ENCODE results near the gene DUT. TPM values are rescaled to one million over a fixed set of nuclear protein-coding genes. Genes with fewer than 3 reads are reported as not detected.

Gene DUT
- total RNA-seq, 1 donor from 2014 or later = 41.4 TPM

DNA sequence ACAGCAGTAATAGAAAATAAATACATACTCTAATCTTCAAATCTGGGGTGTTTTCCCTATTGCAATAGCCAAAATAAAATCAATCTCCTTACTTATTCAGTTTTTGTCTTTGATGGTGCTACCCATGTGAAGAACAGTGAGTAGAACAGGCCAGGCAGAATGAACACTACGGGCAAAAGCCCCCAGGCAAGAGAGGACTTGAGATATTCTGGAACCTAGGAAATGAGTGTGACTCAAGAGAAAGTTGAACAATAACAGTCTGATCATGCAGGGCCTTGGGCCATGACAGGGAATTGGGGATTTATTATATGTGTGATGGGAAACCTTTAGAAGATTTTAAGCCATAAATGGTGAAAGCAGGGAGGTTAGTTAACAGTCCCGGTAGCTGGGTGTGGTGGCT is 14.0 kb upstream of the DUT start:
- Mint-ChIP-seq H3K4me1 (ENCODE audit: low read depth, unreplicated experiment) (no peaks in the 10 kb centered on the region), H3K27ac (ENCODE audit: unreplicated experiment) (no peak overlapping the region), H3K9me3 (ENCODE audit: unreplicated experiment) (no peaks in the 10 kb centered on the region), H3K36me3 (ENCODE audit: low read depth, unreplicated experiment) (peaks cover 2% of the 10 kb centered on the region), H3K27me3 (ENCODE audit: low read depth, unreplicated experiment) (no peaks in the 10 kb centered on the region), H3K4me3 (ENCODE audit: unreplicated experiment) (no peak overlapping the region)
- no peak overlapping the region for H3K4me3 ChIP-seq (ENCODE audit: insufficient read depth, low read depth, low read length)
- H3K4me1 ChIP-seq (ENCODE audit: insufficient read depth, low read length) = no peaks in the 10 kb centered on the region
- H3K4me2 ChIP-seq (ENCODE audit: low read length) = no peak overlapping the region
- no peak overlapping the region for H3K27ac ChIP-seq (ENCODE audit: low read depth, low read length)
- no peaks in the 10 kb centered on the region for H3K9me3 ChIP-seq (ENCODE audit: insufficient read depth, low read depth, low read length)
- no peak overlapping the region for H3K9ac ChIP-seq (ENCODE audit: low read length)
- DNase-seq (ENCODE audit: low read depth) (no peak), FAIRE-seq (no peak)
- H4K20me1 ChIP-seq (ENCODE audit: insufficient read depth, low read length) = no peaks in the 10 kb centered on the region
- H3K79me2 ChIP-seq (ENCODE audit: insufficient read depth, low read length) = no peaks in the 10 kb centered on the region
- TF ChIP-seq, protein P1, sequence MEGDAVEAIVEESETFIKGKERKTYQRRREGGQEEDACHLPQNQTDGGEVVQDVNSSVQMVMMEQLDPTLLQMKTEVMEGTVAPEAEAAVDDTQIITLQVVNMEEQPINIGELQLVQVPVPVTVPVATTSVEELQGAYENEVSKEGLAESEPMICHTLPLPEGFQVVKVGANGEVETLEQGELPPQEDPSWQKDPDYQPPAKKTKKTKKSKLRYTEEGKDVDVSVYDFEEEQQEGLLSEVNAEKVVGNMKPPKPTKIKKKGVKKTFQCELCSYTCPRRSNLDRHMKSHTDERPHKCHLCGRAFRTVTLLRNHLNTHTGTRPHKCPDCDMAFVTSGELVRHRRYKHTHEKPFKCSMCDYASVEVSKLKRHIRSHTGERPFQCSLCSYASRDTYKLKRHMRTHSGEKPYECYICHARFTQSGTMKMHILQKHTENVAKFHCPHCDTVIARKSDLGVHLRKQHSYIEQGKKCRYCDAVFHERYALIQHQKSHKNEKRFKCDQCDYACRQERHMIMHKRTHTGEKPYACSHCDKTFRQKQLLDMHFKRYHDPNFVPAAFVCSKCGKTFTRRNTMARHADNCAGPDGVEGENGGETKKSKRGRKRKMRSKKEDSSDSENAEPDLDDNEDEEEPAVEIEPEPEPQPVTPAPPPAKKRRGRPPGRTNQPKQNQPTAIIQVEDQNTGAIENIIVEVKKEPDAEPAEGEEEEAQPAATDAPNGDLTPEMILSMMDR (IDR thresholded peaks at IDR 0.05; ENCODE audit: insufficient read depth, low read depth, low read length) = no peak
- no peak overlapping the region for H2AFZ ChIP-seq (ENCODE audit: low read depth, low read length)
- no peaks in the 10 kb centered on the region for H3K36me3 ChIP-seq (ENCODE audit: insufficient read depth, low read length)
- H3K27me3 ChIP-seq (ENCODE audit: insufficient read depth, low read length) = no peaks in the 10 kb centered on the region

DNA sequence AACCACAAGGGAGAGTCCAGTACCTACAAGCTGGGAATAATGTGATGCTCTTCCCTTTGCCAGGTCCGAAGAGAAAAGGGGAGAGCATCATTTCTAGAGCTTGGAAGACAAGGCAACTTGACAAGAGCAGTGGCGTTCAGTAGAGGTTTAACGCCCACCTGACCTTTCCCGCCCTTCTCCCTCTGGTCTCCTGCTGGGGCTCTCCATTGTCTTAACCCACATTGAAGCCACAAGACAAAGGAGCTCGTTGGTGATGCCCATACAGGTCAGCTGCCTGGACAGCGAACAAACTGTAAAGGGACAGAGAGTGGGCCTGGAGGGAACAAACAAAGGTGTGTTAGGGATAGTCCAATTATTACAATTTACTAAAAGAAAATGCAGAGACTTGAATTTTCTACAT is 13.1 kb upstream of the DUT start:
- H3K9me3 Mint-ChIP-seq (ENCODE audit: unreplicated experiment) = no peaks in the 10 kb centered on the region
- TF ChIP-seq EZH2 (IDR thresholded peaks at IDR 0.05; ENCODE audit: insufficient read depth, low read length) = no peak
- TF ChIP-seq, protein P1 (IDR thresholded peaks at IDR 0.05; ENCODE audit: insufficient read depth, low read depth, low read length) = no peak
- H3K27ac Mint-ChIP-seq (ENCODE audit: unreplicated experiment) = no peak overlapping the region
- no peaks in the 10 kb centered on the region for H3K27me3 ChIP-seq (ENCODE audit: insufficient read depth, low read length)
- H3K27me3 Mint-ChIP-seq (ENCODE audit: low read depth, unreplicated experiment) = no peaks in the 10 kb centered on the region
- no peaks in the 10 kb centered on the region for H3K4me1 ChIP-seq (ENCODE audit: insufficient read depth, low read length)
- no peaks in the 10 kb centered on the region for H3K9me3 ChIP-seq (ENCODE audit: insufficient read depth, low read depth, low read length)
- H3K27ac ChIP-seq (ENCODE audit: low read depth, low read length) = no peak overlapping the region
- no peaks in the 10 kb centered on the region for H3K79me2 ChIP-seq (ENCODE audit: insufficient read depth, low read length)
- DNase-seq (ENCODE audit: low read depth) = no peak
- no peak overlapping the region for H3K4me2 ChIP-seq (ENCODE audit: low read length)
- no peak overlapping the region for H3K4me3 Mint-ChIP-seq (ENCODE audit: unreplicated experiment)
- H3K36me3 Mint-ChIP-seq (ENCODE audit: low read depth, unreplicated experiment) = peaks cover 2% of the 10 kb centered on the region
- no peak for FAIRE-seq
- no peak overlapping the region for H2AFZ ChIP-seq (ENCODE audit: low read depth, low read length)
- H3K4me3 ChIP-seq (ENCODE audit: insufficient read depth, low read depth, low read length) = no peak overlapping the region
- no peak overlapping the region for H3K9ac ChIP-seq (ENCODE audit: low read length)
- peaks cover 2% of the 10 kb centered on the region for H3K4me1 Mint-ChIP-seq (ENCODE audit: low read depth, unreplicated experiment)
- no peaks in the 10 kb centered on the region for H3K36me3 ChIP-seq (ENCODE audit: insufficient read depth, low read length)
- H4K20me1 ChIP-seq (ENCODE audit: insufficient read depth, low read length) = no peaks in the 10 kb centered on the region

DNA sequence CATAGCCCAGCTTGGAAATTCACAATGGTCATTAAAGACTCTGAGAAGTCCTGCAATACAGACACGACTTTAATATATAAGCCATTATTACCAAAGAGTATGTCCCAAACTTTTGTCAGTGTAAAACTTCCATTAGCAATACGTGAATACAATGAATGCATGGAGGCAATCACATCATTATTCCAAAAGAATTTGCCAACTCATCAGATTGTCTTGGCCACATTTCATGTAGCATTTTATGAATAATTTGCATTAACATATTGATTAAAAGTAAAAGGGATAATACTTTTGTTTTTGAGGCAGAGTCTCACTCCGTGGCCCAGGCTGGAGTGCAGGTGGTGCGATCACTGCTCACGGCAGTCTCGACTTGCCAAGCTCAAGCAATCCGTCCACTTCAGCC is 7.9 kb upstream of the DUT start:
- FAIRE-seq = no peak
- TF ChIP-seq EZH2 (IDR thresholded peaks at IDR 0.05; ENCODE audit: insufficient read depth, low read length) = no peak
- TF ChIP-seq, protein P1 (IDR thresholded peaks at IDR 0.05; ENCODE audit: insufficient read depth, low read depth, low read length) = no peak
- Histone ChIP-seq H4K20me1 (ENCODE audit: insufficient read depth, low read length) (no peaks in the 10 kb centered on the region), H3K79me2 (ENCODE audit: insufficient read depth, low read length) (no peaks in the 10 kb centered on the region), H3K27me3 (ENCODE audit: insufficient read depth, low read length) (no peaks in the 10 kb centered on the region), H3K36me3 (ENCODE audit: insufficient read depth, low read length) (no peaks in the 10 kb centered on the region), H3K9me3 (ENCODE audit: insufficient read depth, low read depth, low read length) (no peaks in the 10 kb centered on the region), H3K27ac (ENCODE audit: low read depth, low read length) (no peak overlapping the region), H3K4me1 (ENCODE audit: insufficient read depth, low read length) (no peaks in the 10 kb centered on the region), H2AFZ (ENCODE audit: low read depth, low read length) (no peak overlapping the region), H3K4me3 (ENCODE audit: insufficient read depth, low read depth, low read length) (no peak overlapping the region), H3K9ac (ENCODE audit: low read length) (no peak overlapping the region), H3K4me2 (ENCODE audit: low read length) (no peak overlapping the region)
- no peak overlapping the region for H3K27ac Mint-ChIP-seq (ENCODE audit: unreplicated experiment)
- no peaks in the 10 kb centered on the region for H3K36me3 Mint-ChIP-seq (ENCODE audit: low read depth, unreplicated experiment)
- H3K27me3 Mint-ChIP-seq (ENCODE audit: low read depth, unreplicated experiment) = no peaks in the 10 kb centered on the region
- no peaks in the 10 kb centered on the region for H3K9me3 Mint-ChIP-seq (ENCODE audit: unreplicated experiment)
- H3K4me3 Mint-ChIP-seq (ENCODE audit: unreplicated experiment) = no peak overlapping the region
- no peak for DNase-seq (ENCODE audit: low read depth)
- H3K4me1 Mint-ChIP-seq (ENCODE audit: low read depth, unreplicated experiment) = peaks cover 2% of the 10 kb centered on the region
